GM23338 (cell line): ENCODE results near the gene CRYZ.

ENCODE experiments used
- CTCF ChIP-seq, 2 experiments: fragments of 200-600 bp in 1 of 2; sonication (generic) in 1 of 2; conservative IDR thresholded peaks; 2 replicates each; pipeline versions ENCODE4 v1.5.1 to v1.6.1; 2016 to 2017; ENCODE audit warnings: antibody characterized with exemption in 2 of 2, low read depth in 2 of 2, mild to moderate bottlenecking in 2 of 2, moderate library complexity in 1 of 2
- EZH2 ChIP-seq: fragments of 200-600 bp; sonication (generic); IDR thresholded peaks from one replicate; pipeline ENCODE4 v1.8.0; 2017; ENCODE audit warnings: antibody characterized with exemption, mild to moderate bottlenecking, low read depth; ENCODE audit not compliant: unreplicated experiment
- POLR2AphosphoS5 ChIP-seq: IDR thresholded peaks from 2 replicates; pipeline ENCODE4 v1.6.1; 2016; ENCODE audit warnings: antibody characterized with exemption, low read depth

- TF ChIP-seq CTCF (conservative IDR thresholded peaks at IDR 0.05; ENCODE audit: low read depth in 2 of 2) (no peak), POLR2AphosphoS5 (no peak), EZH2 (no peak)
Observed at GRCh38 chr1:74728736-74729135, 4.1 kb downstream of the CRYZ start.
